GM23338 (cell line): ENCODE results near the gene HENMT1. TPM values are rescaled to one million over a fixed set of nuclear protein-coding genes. Genes with fewer than 3 reads are reported as not detected.

Experiments used
- ATAC-seq: fragments of 200-7000 bp; cut with Tn5 transposase; 3 replicates; pipeline ENCODE4 v1.9.1; 2020
- DNase-seq: peaks from one replicate; pipeline ENCODE4 v3.0.0-alpha.2; 2015; ENCODE audit warnings: low spot score
- H2AFZ ChIP-seq: fragments of 200-600 bp; sonication (generic); 2 replicates; pipeline ENCODE4 v1.8.0; 2016; ENCODE audit warnings: antibody characterized with exemption, mild to moderate bottlenecking, moderate library complexity
- H3F3A ChIP-seq: fragments of 200-600 bp; sonication (generic); replicated peaks from 2 replicates; pipeline ENCODE4 v1.8.0; 2017; ENCODE audit warnings: antibody characterized with exemption, mixed run types, low read depth
- H3K27ac ChIP-seq: fragments of 200-600 bp; sonication (generic); 2 replicates; pipeline ENCODE4 v1.6.1; 2016; ENCODE audit warnings: low read depth
- H3K27me3 ChIP-seq: fragments of 200-600 bp; sonication (generic); 2 replicates; pipeline ENCODE4 v1.8.0; 2016; ENCODE audit warnings: mild to moderate bottlenecking, mixed run types, moderate library complexity; ENCODE audit not compliant: insufficient read depth
- H3K36me3 ChIP-seq: fragments of 200-600 bp; sonication (generic); 2 replicates; pipeline ENCODE4 v1.8.0; 2016; ENCODE audit warnings: mild to moderate bottlenecking; ENCODE audit not compliant: insufficient read depth
- H3K4me1 ChIP-seq: fragments of 200-600 bp; sonication (generic); 2 replicates; pipeline ENCODE4 v1.8.0; 2016; ENCODE audit warnings: mild to moderate bottlenecking, moderate library complexity; ENCODE audit not compliant: insufficient read depth
- H3K4me2 ChIP-seq: fragments of 200-600 bp; sonication (generic); 2 replicates; pipeline ENCODE4 v1.7.1; 2017; ENCODE audit warnings: mixed run types
- H3K4me3 ChIP-seq: fragments of 200-600 bp; sonication (generic); 2 replicates; pipeline ENCODE4 v1.6.1; 2016; ENCODE audit warnings: mixed run types
- H3K79me2 ChIP-seq: fragments of 200-600 bp; sonication (generic); replicated peaks from 2 replicates; pipeline ENCODE4 v1.8.0; 2017; ENCODE audit warnings: mild to moderate bottlenecking; ENCODE audit not compliant: insufficient read depth
- H3K9me2 ChIP-seq: fragments of 200-600 bp; sonication (generic); 2 replicates; pipeline ENCODE4 v1.8.0; 2017; ENCODE audit not compliant: insufficient read depth
- H4K20me1 ChIP-seq: fragments of 200-600 bp; sonication (generic); replicated peaks from 2 replicates; pipeline ENCODE4 v1.8.0; 2017; ENCODE audit warnings: mild to moderate bottlenecking; ENCODE audit not compliant: insufficient read depth
- H3K27ac Mint-ChIP-seq: 2 replicates; pipeline ENCODE4 v1.8.0; 2020; ENCODE audit warnings: inconsistent platforms, mild to moderate bottlenecking, moderate library complexity, mixed read lengths
- H3K27me3 Mint-ChIP-seq: 3 replicates; pipeline ENCODE4 v1.8.0; 2022; ENCODE audit warnings: low read depth, mild to moderate bottlenecking, moderate library complexity, mixed read lengths, inconsistent platforms; ENCODE audit not compliant: insufficient read depth, poor library complexity
- H3K36me3 Mint-ChIP-seq: 3 replicates; pipeline ENCODE4 v1.8.0; 2021; ENCODE audit warnings: low read depth, mild to moderate bottlenecking, inconsistent platforms, moderate library complexity, mixed read lengths
- H3K4me1 Mint-ChIP-seq: 3 replicates; pipeline ENCODE4 v1.8.0; 2020; ENCODE audit warnings: mild to moderate bottlenecking, inconsistent platforms, mixed read lengths
- H3K4me3 Mint-ChIP-seq: 3 replicates; pipeline ENCODE4 v1.8.0; 2021; ENCODE audit warnings: moderate library complexity, mild to moderate bottlenecking, inconsistent platforms, mixed read lengths
- H3K9me3 Mint-ChIP-seq: 3 replicates; pipeline ENCODE4 v1.8.0; 2020; ENCODE audit warnings: moderate library complexity, mild to moderate bottlenecking, inconsistent platforms, mixed read lengths
- CREB1 ChIP-seq: fragments of 250-450 bp; sonication (Bioruptor Pico); IDR thresholded peaks from 2 replicates; pipeline ENCODE4 v1.5.0; 2020; ENCODE audit warnings: low read depth, mild to moderate bottlenecking, moderate library complexity
- EZH2 ChIP-seq: fragments of 200-600 bp; sonication (generic); IDR thresholded peaks from one replicate; pipeline ENCODE4 v1.8.0; 2017; ENCODE audit warnings: antibody characterized with exemption, mild to moderate bottlenecking, low read depth; ENCODE audit not compliant: unreplicated experiment
- NANOG ChIP-seq: IDR thresholded peaks from 2 replicates; pipeline ENCODE4 v1.6.1; 2016; ENCODE audit warnings: antibody characterized with exemption, borderline replicate concordance
- POLR2AphosphoS5 ChIP-seq: IDR thresholded peaks from 2 replicates; pipeline ENCODE4 v1.6.1; 2016; ENCODE audit warnings: antibody characterized with exemption, low read depth
- REST ChIP-seq: IDR thresholded peaks from one replicate; pipeline ENCODE4 v1.6.1; 2018; ENCODE audit warnings: antibody characterized with exemption; ENCODE audit not compliant: unreplicated experiment
- STAT1 ChIP-seq: IDR thresholded peaks from one replicate; pipeline ENCODE4 v1.6.1; 2016; ENCODE audit warnings: antibody characterized with exemption; ENCODE audit not compliant: unreplicated experiment
- ZNF114 ChIP-seq: fragments of 250-450 bp; sonication (Bioruptor Pico); IDR thresholded peaks from 2 replicates; pipeline ENCODE4 v1.5.0; 2020; ENCODE audit warnings: mild to moderate bottlenecking, moderate library complexity
- ZNF462 ChIP-seq: fragments of 250-450 bp; sonication (Bioruptor Pico); IDR thresholded peaks from 2 replicates; pipeline ENCODE4 v1.5.0; 2020; ENCODE audit warnings: mild to moderate bottlenecking, moderate library complexity
- polyA plus RNA-seq: library from polyadenylated mRNA; unstranded; fragments of >200 nt; fragmentation: Nextera tagmentation; extraction: Ambion mirVana; gene quantifications from 2 replicates; pipeline ENCODE4 v1.2.1, GENCODE V29; 2016
- total RNA-seq: library from RNA; depleted of rRNA; stranded (reverse); fragments of >200 nt; shearing (Covaris generic); gene quantifications from 2 replicates; pipeline ENCODE4 v1.2.3, GENCODE V29; 2014
- TF ChIP-seq, protein P1 (sequence below), 2 experiments: fragments of 200-600 bp in 1 of 2; sonication (generic) in 1 of 2; conservative IDR thresholded peaks; 2 replicates each; pipeline versions ENCODE4 v1.5.1 to v1.6.1; 2016 to 2017; ENCODE audit warnings: antibody characterized with exemption in 2 of 2, low read depth in 2 of 2, mild to moderate bottlenecking in 2 of 2, moderate library complexity in 1 of 2

Gene HENMT1
- total and polyA plus RNA-seq, 2 experiments from 2014 or later: 4.7 to 9.7 TPM

DNA sequence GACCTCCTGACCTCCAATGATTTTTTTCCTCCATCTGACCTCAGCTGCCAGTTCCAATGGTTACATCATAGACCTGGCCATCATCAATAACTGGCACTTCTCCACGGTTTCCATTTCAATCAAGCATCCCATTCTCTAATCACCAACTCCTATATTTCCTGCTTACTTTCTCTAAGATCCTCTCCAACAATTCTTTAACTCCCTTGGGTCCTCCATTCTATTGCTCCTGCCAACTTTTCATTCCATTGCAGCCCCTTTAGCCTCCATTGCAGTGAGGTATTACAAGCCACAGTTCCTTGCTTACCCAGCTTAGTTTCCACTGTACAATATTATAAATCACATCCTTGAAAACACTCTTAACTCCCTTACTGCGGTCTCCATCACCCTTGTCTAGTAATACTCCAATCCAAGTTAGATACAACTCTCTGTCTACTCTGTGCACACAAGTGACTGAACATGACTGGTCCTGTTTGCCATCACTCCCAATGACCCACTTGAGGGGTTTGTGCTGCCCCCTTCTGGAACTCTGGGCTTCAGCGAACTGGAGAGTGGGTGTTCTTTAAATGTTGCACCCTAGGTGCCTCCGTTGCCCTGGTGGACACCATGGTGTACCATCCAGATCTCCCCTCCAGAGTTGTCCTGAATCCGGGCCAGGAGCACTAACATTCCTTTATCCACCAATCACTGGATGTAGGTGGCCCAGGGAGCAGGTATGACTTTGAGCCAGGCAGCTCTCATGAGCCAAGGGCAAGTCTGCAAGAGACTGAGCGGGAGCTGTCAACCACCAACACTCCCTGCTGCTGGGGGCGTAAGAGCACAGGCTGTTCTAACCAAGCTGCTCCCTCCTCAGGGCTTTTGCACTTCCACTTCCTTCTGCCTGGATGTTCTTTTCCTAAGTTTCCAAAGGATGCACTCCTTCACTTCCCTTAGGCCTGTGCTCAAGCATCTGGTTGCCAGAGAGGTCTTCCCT, 48.1 kb upstream of the HENMT1 start:
- ATAC-seq: peak; percentile 81
- Histone ChIP-seq H4K20me1 (no peaks in the 10 kb centered on the region), H3K36me3 (no peaks in the 10 kb centered on the region), H3K27me3 (no peaks in the 10 kb centered on the region), H2AFZ (peak overlapping the region; percentile 86; the same call in 1 of the 2 replicates), H3K4me1 (no peaks in the 10 kb centered on the region), H3K27ac (no peak overlapping the region), H3K79me2 (no peaks in the 10 kb centered on the region), H3K9me2 (peaks cover 4% of the 10 kb centered on the region), H3K4me3 (no peak overlapping the region), H3F3A (no peaks in the 10 kb centered on the region), H3K4me2 (no peak overlapping the region)
- Mint-ChIP-seq H3K27ac (no peak overlapping the region), H3K36me3 (no peaks in the 10 kb centered on the region), H3K9me3 (no peaks in the 10 kb centered on the region), H3K4me3 (no peak overlapping the region), H3K27me3 (peaks cover 6% of the 10 kb centered on the region), H3K4me1 (peaks cover 7% of the 10 kb centered on the region)
- DNase-seq: peak; percentile 80
- TF ChIP-seq, protein P1, sequence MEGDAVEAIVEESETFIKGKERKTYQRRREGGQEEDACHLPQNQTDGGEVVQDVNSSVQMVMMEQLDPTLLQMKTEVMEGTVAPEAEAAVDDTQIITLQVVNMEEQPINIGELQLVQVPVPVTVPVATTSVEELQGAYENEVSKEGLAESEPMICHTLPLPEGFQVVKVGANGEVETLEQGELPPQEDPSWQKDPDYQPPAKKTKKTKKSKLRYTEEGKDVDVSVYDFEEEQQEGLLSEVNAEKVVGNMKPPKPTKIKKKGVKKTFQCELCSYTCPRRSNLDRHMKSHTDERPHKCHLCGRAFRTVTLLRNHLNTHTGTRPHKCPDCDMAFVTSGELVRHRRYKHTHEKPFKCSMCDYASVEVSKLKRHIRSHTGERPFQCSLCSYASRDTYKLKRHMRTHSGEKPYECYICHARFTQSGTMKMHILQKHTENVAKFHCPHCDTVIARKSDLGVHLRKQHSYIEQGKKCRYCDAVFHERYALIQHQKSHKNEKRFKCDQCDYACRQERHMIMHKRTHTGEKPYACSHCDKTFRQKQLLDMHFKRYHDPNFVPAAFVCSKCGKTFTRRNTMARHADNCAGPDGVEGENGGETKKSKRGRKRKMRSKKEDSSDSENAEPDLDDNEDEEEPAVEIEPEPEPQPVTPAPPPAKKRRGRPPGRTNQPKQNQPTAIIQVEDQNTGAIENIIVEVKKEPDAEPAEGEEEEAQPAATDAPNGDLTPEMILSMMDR (conservative IDR thresholded peaks at IDR 0.05; ENCODE audit: low read depth in 2 of 2): peak; percentile 77 to 81
- TF ChIP-seq NANOG: no peak

DNA sequence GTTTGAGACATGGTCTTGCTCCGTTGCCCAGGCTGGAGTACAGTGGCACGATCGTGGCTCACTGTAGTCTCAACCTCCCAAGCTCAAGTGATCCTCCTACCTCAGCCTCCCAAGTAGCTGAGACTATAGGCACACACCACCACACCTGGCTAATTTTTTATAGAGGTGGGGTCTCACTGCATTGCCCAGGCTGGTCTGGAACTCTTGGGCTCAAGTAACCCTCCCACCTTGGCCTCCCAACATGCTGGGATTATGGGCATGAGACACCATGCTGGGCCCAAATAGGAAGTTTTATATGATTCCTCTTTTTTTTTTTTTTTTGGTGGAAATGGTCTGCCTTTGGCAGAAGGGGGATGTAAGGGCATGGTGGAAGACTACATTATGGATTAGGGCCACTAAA, 45.8 kb upstream of the HENMT1 start:
- no peak overlapping the region for H3K4me3 Mint-ChIP-seq
- DNase-seq: no peak
- Histone ChIP-seq H3K27ac (no peak overlapping the region), H3K9me2 (peaks cover 4% of the 10 kb centered on the region), H3K79me2 (no peaks in the 10 kb centered on the region), H3K4me3 (no peak overlapping the region), H3F3A (no peaks in the 10 kb centered on the region), H3K36me3 (no peaks in the 10 kb centered on the region), H2AFZ (no peak overlapping the region), H3K27me3 (no peaks in the 10 kb centered on the region), H3K4me1 (no peaks in the 10 kb centered on the region), H3K4me2 (no peak overlapping the region), H4K20me1 (no peaks in the 10 kb centered on the region)
- no peaks in the 10 kb centered on the region for H3K4me1 Mint-ChIP-seq
- no peaks in the 10 kb centered on the region for H3K9me3 Mint-ChIP-seq
- no peak for ATAC-seq
- H3K36me3 Mint-ChIP-seq: peaks cover 8% of the 10 kb centered on the region; the same call in 2 of the 3 replicates
- H3K27ac Mint-ChIP-seq: no peak overlapping the region
- H3K27me3 Mint-ChIP-seq: peaks cover 2% of the 10 kb centered on the region
- no peak for TF ChIP-seq NANOG
- TF ChIP-seq ZNF462 (CRISPR knock-in tag): no peak
- no peak for TF ChIP-seq ZNF114 (CRISPR knock-in tag)
- no peak for TF ChIP-seq REST
- no peak for TF ChIP-seq POLR2AphosphoS5
- no peak for TF ChIP-seq EZH2
- TF ChIP-seq STAT1: no peak
- no peak for TF ChIP-seq CREB1 (CRISPR knock-in tag)
